ENCODE data around the gene DCHS2. TPM values are rescaled to one million over a fixed set of nuclear protein-coding genes. Genes with fewer than 3 reads are reported as not detected.

DCHS2 gene
- total RNA-seq, 1 experiment from 2014 or later, result not detected

- H3K4me1 ChIP-seq (ENCODE audit: low read length), result no peaks in the 10 kb centered on the region
- H2AFZ ChIP-seq (ENCODE audit: low read length), result no peak overlapping the region
- no peaks in the 10 kb centered on the region for H3K27me3 ChIP-seq (ENCODE audit: low read length)
- H3K36me3 ChIP-seq (ENCODE audit: insufficient read depth, low read length), result no peaks in the 10 kb centered on the region
- H3K79me2 ChIP-seq (ENCODE audit: low read length), result no peaks in the 10 kb centered on the region
- H3K9me2 ChIP-seq (replicated peaks; ENCODE audit: insufficient read depth, low read length), result no peaks in the 10 kb centered on the region
- no peak overlapping the region for H3K9ac ChIP-seq (ENCODE audit: low read length)
- no peaks in the 10 kb centered on the region for H4K20me1 ChIP-seq (ENCODE audit: insufficient read depth, low read depth, low read length)
- no peak overlapping the region for H3K4me2 ChIP-seq (ENCODE audit: low read depth, low read length, poor library complexity, severe bottlenecking)
- H3K9me3 ChIP-seq (ENCODE audit: low read length), result no peaks in the 10 kb centered on the region
- H3K4me3 ChIP-seq (ENCODE audit: low read length), result no peak overlapping the region
- no peak overlapping the region for H3K27ac ChIP-seq (ENCODE audit: low read length)
- DNase-seq, result no peak
Measured at GRCh38 chr4:154467886-154468285, 23.7 kb downstream of the DCHS2 start.

GRCh38 chr4:154466336-154466735, 25.3 kb downstream of the DCHS2 start:
- H3K4me2 ChIP-seq (ENCODE audit: low read depth, low read length, poor library complexity, severe bottlenecking), result no peak overlapping the region
- no peaks in the 10 kb centered on the region for H4K20me1 ChIP-seq (ENCODE audit: insufficient read depth, low read depth, low read length)
- no peaks in the 10 kb centered on the region for H3K9me3 ChIP-seq (ENCODE audit: low read length)
- H3K9me2 ChIP-seq (replicated peaks; ENCODE audit: insufficient read depth, low read length), result no peaks in the 10 kb centered on the region
- DNase-seq, result no peak
- H3K79me2 ChIP-seq (ENCODE audit: low read length), result no peaks in the 10 kb centered on the region
- no peak overlapping the region for H2AFZ ChIP-seq (ENCODE audit: low read length)
- no peaks in the 10 kb centered on the region for H3K36me3 ChIP-seq (ENCODE audit: insufficient read depth, low read length)
- no peak overlapping the region for H3K4me3 ChIP-seq (ENCODE audit: low read length)
- no peak overlapping the region for H3K27ac ChIP-seq (ENCODE audit: low read length)
- H3K4me1 ChIP-seq (ENCODE audit: low read length), result no peaks in the 10 kb centered on the region
- H3K27me3 ChIP-seq (ENCODE audit: low read length), result no peaks in the 10 kb centered on the region
- no peak overlapping the region for H3K9ac ChIP-seq (ENCODE audit: low read length)

GRCh38 chr4:154465085-154465484, 26.5 kb downstream of the DCHS2 start:
- H3K4me2 ChIP-seq (ENCODE audit: low read depth, low read length, poor library complexity, severe bottlenecking), result no peak overlapping the region
- H3K4me3 ChIP-seq (ENCODE audit: low read length), result no peak overlapping the region
- no peaks in the 10 kb centered on the region for H3K9me2 ChIP-seq (replicated peaks; ENCODE audit: insufficient read depth, low read length)
- no peak overlapping the region for H2AFZ ChIP-seq (ENCODE audit: low read length)
- H3K9me3 ChIP-seq (ENCODE audit: low read length), result no peaks in the 10 kb centered on the region
- DNase-seq, result no peak
- H3K79me2 ChIP-seq (ENCODE audit: low read length), result no peaks in the 10 kb centered on the region
- no peaks in the 10 kb centered on the region for H3K4me1 ChIP-seq (ENCODE audit: low read length)
- no peaks in the 10 kb centered on the region for H3K36me3 ChIP-seq (ENCODE audit: insufficient read depth, low read length)
- no peaks in the 10 kb centered on the region for H4K20me1 ChIP-seq (ENCODE audit: insufficient read depth, low read depth, low read length)
- no peak overlapping the region for H3K27ac ChIP-seq (ENCODE audit: low read length)
- H3K27me3 ChIP-seq (ENCODE audit: low read length), result no peaks in the 10 kb centered on the region
- no peak overlapping the region for H3K9ac ChIP-seq (ENCODE audit: low read length)

GRCh38 chr4:154464654-154465053, 26.9 kb downstream of the DCHS2 start:
- no peak for DNase-seq
- Histone ChIP-seq H3K36me3 (ENCODE audit: insufficient read depth, low read length) (no peaks in the 10 kb centered on the region), H2AFZ (ENCODE audit: low read length) (no peak overlapping the region)

GRCh38 chr4:154462081-154462810, 29.4 kb downstream of the DCHS2 start:
- no peaks in the 10 kb centered on the region for H3K4me1 ChIP-seq (ENCODE audit: low read length)
- no peak overlapping the region for H2AFZ ChIP-seq (ENCODE audit: low read length)
- no peak overlapping the region for H3K4me2 ChIP-seq (ENCODE audit: low read depth, low read length, poor library complexity, severe bottlenecking)
- no peak overlapping the region for H3K4me3 ChIP-seq (ENCODE audit: low read length)
- H3K9me3 ChIP-seq (ENCODE audit: low read length), result no peaks in the 10 kb centered on the region
- no peaks in the 10 kb centered on the region for H4K20me1 ChIP-seq (ENCODE audit: insufficient read depth, low read depth, low read length)
- no peak for DNase-seq
- H3K27me3 ChIP-seq (ENCODE audit: low read length), result no peaks in the 10 kb centered on the region
- no peak overlapping the region for H3K9ac ChIP-seq (ENCODE audit: low read length)
- H3K27ac ChIP-seq (ENCODE audit: low read length), result no peak overlapping the region
- H3K79me2 ChIP-seq (ENCODE audit: low read length), result no peaks in the 10 kb centered on the region
- no peaks in the 10 kb centered on the region for H3K36me3 ChIP-seq (ENCODE audit: insufficient read depth, low read length)
- H3K9me2 ChIP-seq (replicated peaks; ENCODE audit: insufficient read depth, low read length), result no peaks in the 10 kb centered on the region

More at GRCh38 chr4:154464654-154465053, 26.9 kb downstream of the DCHS2 start:
- Histone ChIP-seq H3K9ac (ENCODE audit: low read length) (no peak overlapping the region), H3K9me2 (replicated peaks; ENCODE audit: insufficient read depth, low read length) (no peaks in the 10 kb centered on the region), H3K9me3 (ENCODE audit: low read length) (no peaks in the 10 kb centered on the region), H3K27ac (ENCODE audit: low read length) (no peak overlapping the region), H3K4me2 (ENCODE audit: low read depth, low read length, poor library complexity, severe bottlenecking) (no peak overlapping the region), H3K79me2 (ENCODE audit: low read length) (no peaks in the 10 kb centered on the region), H4K20me1 (ENCODE audit: insufficient read depth, low read depth, low read length) (no peaks in the 10 kb centered on the region), H3K27me3 (ENCODE audit: low read length) (no peaks in the 10 kb centered on the region), H3K4me3 (ENCODE audit: low read length) (no peak overlapping the region), H3K4me1 (ENCODE audit: low read length) (no peaks in the 10 kb centered on the region)

GRCh38 chr4:154457471-154457870, 34.1 kb downstream of the DCHS2 start:
- Histone ChIP-seq H2AFZ (ENCODE audit: low read length) (no peak overlapping the region), H3K79me2 (ENCODE audit: low read length) (no peaks in the 10 kb centered on the region), H3K27ac (ENCODE audit: low read length) (no peak overlapping the region), H3K36me3 (ENCODE audit: insufficient read depth, low read length) (no peaks in the 10 kb centered on the region), H3K4me1 (ENCODE audit: low read length) (no peaks in the 10 kb centered on the region), H3K4me2 (ENCODE audit: low read depth, low read length, poor library complexity, severe bottlenecking) (no peak overlapping the region), H4K20me1 (ENCODE audit: insufficient read depth, low read depth, low read length) (no peaks in the 10 kb centered on the region), H3K27me3 (ENCODE audit: low read length) (0 out of 2 replicates have a peak, but pooled peaks cover 2% of the 10 kb centered on the region), H3K9me2 (replicated peaks; ENCODE audit: insufficient read depth, low read length) (no peaks in the 10 kb centered on the region), H3K4me3 (ENCODE audit: low read length) (no peak overlapping the region), H3K9me3 (ENCODE audit: low read length) (no peaks in the 10 kb centered on the region), H3K9ac (ENCODE audit: low read length) (no peak overlapping the region)
- no peak for DNase-seq

GRCh38 chr4:154456889-154457288, 34.7 kb downstream of the DCHS2 start:
- H2AFZ ChIP-seq (ENCODE audit: low read length), result no peak overlapping the region
- H3K9me3 ChIP-seq (ENCODE audit: low read length), result no peaks in the 10 kb centered on the region
- no peaks in the 10 kb centered on the region for H3K79me2 ChIP-seq (ENCODE audit: low read length)
- H3K9me2 ChIP-seq (replicated peaks; ENCODE audit: insufficient read depth, low read length), result no peaks in the 10 kb centered on the region
- H3K4me2 ChIP-seq (ENCODE audit: low read depth, low read length, poor library complexity, severe bottlenecking), result no peak overlapping the region
- H3K4me3 ChIP-seq (ENCODE audit: low read length), result no peak overlapping the region
- 0 out of 2 replicates have a peak, but pooled peaks cover 2% of the 10 kb centered on the region for H3K27me3 ChIP-seq (ENCODE audit: low read length)
- DNase-seq, result no peak
- no peak overlapping the region for H3K9ac ChIP-seq (ENCODE audit: low read length)
- no peaks in the 10 kb centered on the region for H3K36me3 ChIP-seq (ENCODE audit: insufficient read depth, low read length)
- H4K20me1 ChIP-seq (ENCODE audit: insufficient read depth, low read depth, low read length), result no peaks in the 10 kb centered on the region
- H3K4me1 ChIP-seq (ENCODE audit: low read length), result no peaks in the 10 kb centered on the region
- H3K27ac ChIP-seq (ENCODE audit: low read length), result no peak overlapping the region

- H3K9me2 ChIP-seq (replicated peaks; ENCODE audit: insufficient read depth, low read length), result no peaks in the 10 kb centered on the region
- no peak overlapping the region for H3K4me3 ChIP-seq (ENCODE audit: low read length)
- no peaks in the 10 kb centered on the region for H3K79me2 ChIP-seq (ENCODE audit: low read length)
- H3K27ac ChIP-seq (ENCODE audit: low read length), result no peak overlapping the region
- H3K4me1 ChIP-seq (ENCODE audit: low read length), result no peaks in the 10 kb centered on the region
- no peaks in the 10 kb centered on the region for H3K36me3 ChIP-seq (ENCODE audit: insufficient read depth, low read length)
- DNase-seq, result no peak
- H4K20me1 ChIP-seq (ENCODE audit: insufficient read depth, low read depth, low read length), result no peaks in the 10 kb centered on the region
- H3K27me3 ChIP-seq (ENCODE audit: low read length), result 0 out of 2 replicates have a peak, but pooled peaks cover 2% of the 10 kb centered on the region
- no peak overlapping the region for H2AFZ ChIP-seq (ENCODE audit: low read length)
- H3K9ac ChIP-seq (ENCODE audit: low read length), result no peak overlapping the region
- no peaks in the 10 kb centered on the region for H3K9me3 ChIP-seq (ENCODE audit: low read length)
- no peak overlapping the region for H3K4me2 ChIP-seq (ENCODE audit: low read depth, low read length, poor library complexity, severe bottlenecking)
Measured at GRCh38 chr4:154456240-154456639, 35.4 kb downstream of the DCHS2 start.
